Heart right ventricle (tissue), 16 donors: ENCODE measurements around the gene ACVR1B. TPM values are rescaled to one million over a fixed set of nuclear protein-coding genes. Genes with fewer than 3 reads are reported as not detected.

Source experiments
- ATAC-seq, 8 donors: fragments of 200-7000 bp; cut with Tn5 transposase; one replicate each; pipeline ENCODE4 v1.9.1; 2020; ENCODE audit warnings: mild to moderate bottlenecking in 8 of 8, moderate library complexity in 8 of 8, moderate number of reproducible peaks in 1 of 8
- DNase-seq, 2 donors: peaks; one replicate each; pipeline ENCODE4 v3.0.0-alpha.2; 2020
- H3K27ac ChIP-seq, 10 donors: fragments of 200-600 bp; sonication (generic) in 2 of 10; one replicate each; pipeline versions ENCODE4 v1.5.0 to v1.8.0; 2020 to 2022; ENCODE audit warnings: mild to moderate bottlenecking in 3 of 10
- H3K27me3 ChIP-seq, 7 donors: fragments of 200-600 bp; one replicate each; pipeline ENCODE4 v1.8.0; 2021 to 2022; ENCODE audit warnings: mild to moderate bottlenecking in 2 of 7
- H3K36me3 ChIP-seq, 9 donors: fragments of 200-600 bp; sonication (generic) in 1 of 9; one replicate each; pipeline versions ENCODE4 v1.5.0 to v1.8.0; 2020 to 2022; ENCODE audit warnings: mild to moderate bottlenecking in 2 of 9
- H3K4me1 ChIP-seq, 9 donors: fragments of 200-600 bp; sonication (generic) in 1 of 9; one replicate each; pipeline versions ENCODE4 v1.5.0 to v1.8.0; 2020 to 2022; ENCODE audit warnings: mild to moderate bottlenecking in 4 of 9
- H3K4me3 ChIP-seq, 10 donors: fragments of 200-600 bp; sonication (generic) in 2 of 10; one replicate each; pipeline versions ENCODE4 v1.5.0 to v1.8.0; 2020 to 2022; ENCODE audit warnings: mild to moderate bottlenecking in 7 of 10, moderate library complexity in 2 of 10
- H3K9me3 ChIP-seq, 11 donors: fragments of 200-600 bp in 10 of 11; sonication (generic) in 2 of 11; one replicate each; pipeline versions ENCODE4 v1.5.0 to v1.8.0; 2013 to 2022; ENCODE audit warnings: mild to moderate bottlenecking in 2 of 11, control low read depth in 1 of 11, moderate library complexity in 1 of 11
- CTCF ChIP-seq, 9 donors: fragments of 200-600 bp; sonication (generic) in 2 of 9; IDR thresholded peaks; one replicate each; pipeline versions ENCODE4 v1.5.0 to v1.8.0; 2021 to 2022; ENCODE audit warnings: antibody characterized with exemption in 9 of 9, mild to moderate bottlenecking in 5 of 9, moderate library complexity in 1 of 9
- WGBS, 2 donors: extraction: QIAGEN DNeasy Blood & Tissue Kit; methylation state at CpG; one replicate each; pipeline ENCODE4 v1.1.7; 2013; ENCODE audit warnings: inconsistent platforms in 1 of 2; 5-methylcytosine and 5-hydroxymethylcytosine counted together
- intact Hi-C, 10 donors: fragments of 100-400 bp; cut with DNase I; formaldehyde crosslinking; loops; one replicate each; pipeline versions ENCODE4 v1.11.1 to v1.14.2; 2022
- long read RNA-seq, 3 donors: library from polyadenylated mRNA; unstranded; transcript quantifications; one replicate each; pipeline ENCODE4 v2.0.0, GENCODE V29; 2020 to 2021
- polyA plus RNA-seq, 2 donors: library from polyadenylated mRNA; stranded (reverse); fragments of 200-250 nt; gene quantifications; one replicate each; pipeline ENCODE4 v1.2.3, GENCODE V29; 2013
- total RNA-seq, 10 donors: library from RNA; stranded (reverse); fragmentation: NEBNext Ultra II Directional in 3 of 10; extraction: Animal tissue kit (Norgen Biotek cat#: 25700) in 3 of 10; gene quantifications; one replicate each; pipeline versions ENCODE4 v1.2.1 to v1.2.4, GENCODE V29; 2021 to 2023
- donor health status: Arrhythmogenic right ventricular cardiomyopathy.
- donor health status: ischemic (EF 13 %, LVEDD 7.1; RV severe dilation, severe dysfunction).
- donor health status: healthy with polysubstance abuse.
- donor health status: DM: no; HTN: yes; CAD: no.
- donor health status: DM: no; HTN: no; CAD: no.
- donor health status: ischemic (EF 25% LVEDD 6.9; RV normal size, moderate dysfunction).
- donor health status: ischemic (EF 25% LVEDD 5.7; RV mildly dilated, moderate dysfunction).
- donor health status: healthy.
- donor health status: DM: yes; HTN: yes; CAD: no.
- donor health status: Ischemic cardiomyopathy.
- donor health status: ischemic (EF 35%, LVEDD 5.7; RV mildly dilated, moderate dysfunction).
- donor health status: nonischemic (EF 11% LVEDD 7.7; RV severe dilation, severe dysfunction).
- donor health status: DM: yes; HTN: yes; CAD: no.
- donor health status: PGD.
- donor health status: ischemic (EF 29% LVEDD 5.4; RV normal size, mild dysfunction).
- donor health status: nonischemic (EF 23%, LVEDD 6.1; RV moderate dilation, normal function).

Gene ACVR1B
- total RNA-seq (10 to 100 TPM in 5 of 10 donors, 1 to 10 TPM in 5; 8.4 to 15.5 (median 10.4) TPM), polyA plus RNA-seq (1 to 10 TPM; 5.8 to 8.0 TPM)
- long read RNA-seq, donor 1: 0 reads
- long read RNA-seq, donor 2, full-length matches to known transcripts: 1 of 2 reads
- long read RNA-seq, donor 2, partial matches to known transcripts: 0 of 2 reads
- long read RNA-seq, donor 2, other reads (novel, unspliced or antisense): 1 of 2 reads
- long read RNA-seq, donor 3, full-length matches to known transcripts: 1 of 3 reads
- long read RNA-seq, donor 3, partial matches to known transcripts: 1 of 3 reads
- long read RNA-seq, donor 3, other reads (novel, unspliced or antisense): 1 of 3 reads

GRCh38 chr12:51951199-51951842 is at the start of gene ACVR1B:
Gene ACVR1B, plus strand, starts transcription at chr12:51951699. Its CDS starts 45 bp downstream, at chr12:51951744.
- Histone ChIP-seq H3K4me3 (peak within 1 kb of the TSS; percentile 84 to 100 (median 98)), H3K4me1 (peaks cover 9 to 47% (median 36%) of the 10 kb centered on the region in 9 donors), H3K9me3 (no peaks in the 10 kb centered on the region), H3K27ac (peak within 1 kb of the TSS; percentile 79 to 99 (median 92)), H3K27me3 (no peaks in the 10 kb centered on the region), H3K36me3 (no peaks in the 10 kb centered on the region)
- no peak for TF ChIP-seq CTCF (IDR thresholded peaks at IDR 0.05)
- ATAC-seq: peak; percentile 90 to 96 (median 94)
- DNase-seq: peak; percentile 89 to 93
- WGBS, 2 donors: 1% methylated on average over 37 to 78 of the region's 86 CpGs
- intact Hi-C loops: no loop called here

GRCh38 chr12:51901881-51902280 is 49.6 kb upstream of the ACVR1B start:
- ATAC-seq: no peak
- no peak overlapping the region for H3K27ac ChIP-seq
- intact Hi-C loops: no loop called here
- peaks cover 0 to 4% (median 0%) of the 10 kb centered on the region in 11 donors for H3K9me3 ChIP-seq
- peaks cover 0 to 9% (median 4%) of the 10 kb centered on the region in 7 donors for H3K27me3 ChIP-seq
- H3K4me3 ChIP-seq: no peak overlapping the region
- peaks cover 17 to 56% (median 47%) of the 10 kb centered on the region in 9 donors for H3K4me1 ChIP-seq
- H3K36me3 ChIP-seq: no peaks in the 10 kb centered on the region
- no peak for DNase-seq
- WGBS, 2 donors: 97% methylated on average over 11 of the region's 11 CpGs
- TF ChIP-seq CTCF (IDR thresholded peaks at IDR 0.05): no peak

GRCh38 chr12:51904951-51905470 is 46.5 kb upstream of the ACVR1B start:
- H3K27ac ChIP-seq: peak overlapping the region; percentile 90 to 98 (median 94)
- no peaks in the 10 kb centered on the region for H3K36me3 ChIP-seq
- no peak for TF ChIP-seq CTCF (IDR thresholded peaks at IDR 0.05)
- peaks cover 21 to 57% (median 54%) of the 10 kb centered on the region in 9 donors for H3K4me1 ChIP-seq
- no peak for DNase-seq
- peak; percentile 35 to 77 (median 70) for ATAC-seq
- peaks cover 0 to 25% (median 11%) of the 10 kb centered on the region in 7 donors for H3K27me3 ChIP-seq
- H3K4me3 ChIP-seq: peak overlapping the region in 1 of 10 donors; percentile 78
- H3K9me3 ChIP-seq: peaks cover 0 to 4% (median 0%) of the 10 kb centered on the region in 11 donors
- intact Hi-C loops: loop anchor here in 1 of 10 donors (5.0 kb wide), 1 partner anchor 72 kb away; no protein-coding TSS in a partner anchor
